HG03095 (cell line): Measurements from ENCODE around the gene TMEM185A.
"Not testable (repeated sequence)": the region's sequence is repeated elsewhere in the genome, so short reads cannot be mapped to it uniquely, and the experiment has no call there.

Source experiments
- ATAC-seq: cut with Tn5 transposase; IDR thresholded peaks from one replicate; pipeline ENCODE4 v1.9.1; 2021; ENCODE audit warnings: moderate library complexity; ENCODE audit not compliant: unreplicated experiment

The TMEM185A gene

DNA sequence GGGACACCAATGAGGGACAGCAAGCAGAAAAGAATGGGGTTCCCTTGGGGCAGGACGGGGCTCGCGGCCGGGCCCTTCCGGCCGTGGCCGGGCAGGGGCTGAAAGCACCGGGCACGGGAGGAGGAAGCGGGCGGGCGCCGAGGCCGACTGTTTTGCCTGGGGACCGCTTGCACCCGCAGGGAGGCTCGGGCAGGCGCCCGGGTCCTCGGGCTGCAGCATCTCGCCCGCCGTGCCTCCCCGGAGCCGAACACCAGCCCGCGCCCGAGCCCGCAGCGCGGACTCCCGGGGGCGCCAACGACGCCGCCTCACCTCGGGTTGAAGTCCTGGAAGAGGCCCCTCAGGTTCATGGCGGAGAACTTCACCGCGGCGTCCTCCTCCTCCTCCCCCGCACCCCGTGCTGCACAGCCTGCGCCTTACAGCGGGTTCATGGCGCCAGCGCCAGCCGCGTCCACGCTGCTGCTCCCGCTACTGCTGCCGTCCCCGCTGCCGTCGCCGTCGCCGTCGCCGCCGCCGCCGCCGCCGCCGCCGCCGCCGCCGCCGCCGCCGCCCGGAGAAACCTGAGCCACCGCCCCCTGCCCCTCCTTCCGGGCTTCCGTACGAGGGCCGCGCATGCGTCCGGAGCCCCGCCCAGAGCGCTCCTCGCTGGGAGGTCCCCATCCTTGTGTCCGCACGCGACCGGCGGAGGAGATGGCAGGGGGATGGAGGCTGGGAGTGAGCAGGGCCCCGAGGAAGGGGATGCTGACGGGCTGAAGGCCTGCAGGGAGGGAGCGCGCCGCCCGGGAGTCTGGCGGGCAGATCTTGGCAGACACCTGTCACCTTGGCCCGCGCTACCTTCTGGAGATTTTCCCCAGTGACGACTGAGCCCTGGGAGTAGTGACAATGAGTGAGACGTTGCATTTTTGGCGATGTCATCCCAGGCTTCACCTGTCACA, at the start of gene TMEM185A:
TSS of gene TMEM185A (minus strand) at position 559 of the 932 bp plus-strand sequence. CDS start at position 347, 212 bp downstream.
- ATAC-seq, result peak; percentile 89

DNA sequence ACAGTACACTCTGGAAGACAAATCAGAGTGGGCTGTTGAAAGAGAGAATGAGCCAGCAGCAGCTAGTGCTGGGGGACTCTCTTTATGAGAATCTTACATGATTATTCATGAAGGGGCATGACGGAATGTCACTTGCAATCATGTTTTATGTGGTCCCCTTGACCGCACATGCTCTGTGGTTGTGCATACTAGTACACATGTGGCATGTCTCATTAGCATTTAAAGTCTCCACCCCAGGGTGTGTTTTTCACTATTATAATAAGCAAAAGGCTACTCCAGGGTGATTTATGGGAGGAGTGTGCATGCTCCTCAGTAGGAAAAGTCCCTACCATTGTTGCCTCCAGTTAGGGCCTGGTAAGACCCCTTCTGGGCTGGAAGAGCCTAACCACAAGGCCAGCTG, 49.6 kb upstream of the TMEM185A start:
- ATAC-seq, result no peak

DNA sequence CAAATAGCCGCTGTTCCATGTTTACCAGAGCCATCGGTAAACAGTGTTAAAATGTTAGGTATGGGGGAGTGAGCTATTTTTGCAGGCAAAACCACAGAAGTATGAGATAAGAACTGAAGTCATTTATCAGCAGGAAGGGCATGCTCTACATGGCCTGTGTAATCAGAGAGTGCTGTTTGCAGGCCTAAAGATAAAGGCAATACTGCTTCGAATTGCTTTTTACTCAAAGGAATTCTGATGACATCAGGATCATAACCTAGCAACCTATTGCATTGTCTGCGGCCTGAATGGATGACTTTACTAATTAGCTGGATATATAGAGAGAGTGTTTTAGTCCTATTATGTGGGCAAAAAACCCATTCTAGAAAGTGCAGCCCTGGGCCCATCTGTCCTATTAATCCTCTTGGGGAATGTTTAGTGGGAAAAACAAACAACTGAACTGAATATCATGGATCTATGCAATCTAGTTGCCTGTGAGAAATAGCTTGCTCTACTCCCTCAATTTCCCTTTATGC, 47.6 kb upstream of the TMEM185A start:
- not testable (repeated sequence) for ATAC-seq

- not testable (repeated sequence) for ATAC-seq
These were observed 44.0 kb upstream of the TMEM185A start for GRCh38 chrX:149675554-149675953.

GRCh38 chrX:149675088-149675487, 43.5 kb upstream of the TMEM185A start:
- not testable (repeated sequence) for ATAC-seq

GRCh38 chrX:149660613-149661012, 29.0 kb upstream of the TMEM185A start:
- not testable (repeated sequence) for ATAC-seq

DNA sequence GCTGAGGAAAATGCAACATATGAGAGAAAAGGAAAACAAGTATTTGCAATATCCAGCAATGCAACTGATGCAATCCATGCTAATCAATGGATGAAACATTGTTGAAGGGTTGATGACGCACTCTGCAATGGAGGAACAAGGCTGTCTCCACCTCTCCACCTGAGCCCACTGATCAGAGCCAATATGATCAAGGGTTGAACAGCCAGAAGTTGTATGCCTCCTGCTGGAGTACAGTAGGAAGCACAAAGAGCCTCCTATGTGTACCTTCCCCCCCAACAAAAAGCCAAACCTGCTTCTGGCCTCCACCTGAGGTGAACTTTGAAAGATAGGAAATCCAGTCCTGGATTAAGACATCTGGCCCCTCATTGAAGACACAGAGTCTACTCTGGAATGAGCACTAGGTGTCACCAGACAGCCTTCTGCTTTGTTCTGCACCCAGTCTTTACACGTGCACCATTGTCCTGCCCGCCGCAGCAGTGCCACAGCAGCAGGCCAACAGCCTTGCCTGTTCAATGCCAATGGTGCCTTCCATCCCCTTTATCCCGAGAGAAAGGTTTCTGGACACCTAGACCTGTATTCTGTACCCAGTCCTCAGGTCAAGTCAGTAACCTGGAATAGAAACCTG, 24.8 kb upstream of the TMEM185A start:
- not testable (repeated sequence) for ATAC-seq

DNA sequence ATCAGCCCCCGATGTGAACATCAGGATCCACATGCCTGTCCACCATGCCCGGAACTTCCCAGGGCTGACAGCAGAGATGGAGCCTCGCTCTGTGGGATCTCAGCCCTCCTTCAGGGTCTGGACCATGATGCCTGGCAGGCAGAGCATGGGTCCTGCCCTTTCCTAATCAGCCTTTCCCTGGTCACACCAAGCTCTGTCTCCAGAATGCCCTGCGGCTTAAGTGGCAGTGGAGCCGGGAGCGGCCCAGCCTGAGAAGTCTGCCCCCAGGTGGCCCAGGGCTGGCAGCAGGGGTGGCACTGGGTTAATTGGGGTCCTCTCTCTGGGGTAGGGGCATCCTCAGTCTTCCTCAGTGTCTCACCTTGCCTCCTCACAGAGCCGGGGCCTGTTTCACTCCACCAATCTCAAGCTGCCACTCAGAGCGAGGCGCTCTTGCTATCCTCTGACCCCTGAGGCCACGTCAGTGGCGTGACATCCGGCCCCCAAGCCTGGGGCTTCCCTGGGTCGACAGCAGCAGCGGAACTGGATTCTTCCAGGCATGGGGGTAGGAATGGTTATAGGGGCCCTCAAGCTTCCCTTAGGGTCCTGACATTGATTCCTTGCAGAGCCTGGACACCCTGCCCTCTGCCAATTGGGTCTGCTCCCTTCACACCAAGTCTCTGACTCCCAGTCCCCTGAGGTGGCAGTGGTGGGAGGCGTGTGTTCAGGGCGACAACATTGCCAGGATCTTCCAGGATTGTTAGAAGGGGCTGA, 20.8 kb upstream of the TMEM185A start:
- ATAC-seq, result no peak

- ATAC-seq, result no peak
These were observed 18.6 kb upstream of the TMEM185A start for GRCh38 chrX:149650162-149650561.

DNA sequence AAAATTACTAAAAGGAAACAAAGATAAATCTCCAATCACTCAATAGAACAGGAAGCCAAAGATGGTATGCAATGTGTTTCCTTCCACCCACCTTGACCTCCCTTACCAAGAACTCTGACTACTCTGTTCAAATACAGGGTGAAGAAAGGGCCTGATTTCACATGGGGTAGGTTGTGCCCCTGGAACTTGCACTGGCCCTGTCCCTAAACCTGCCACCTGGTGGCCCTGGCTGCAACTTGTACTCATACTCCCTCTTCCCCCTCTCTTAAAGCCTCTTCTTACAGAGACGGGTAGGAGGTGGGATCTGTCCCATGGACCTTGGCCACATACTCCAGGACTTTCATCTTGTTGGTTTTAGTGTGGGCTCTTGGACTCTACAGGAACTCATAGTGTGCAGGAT, 17.3 kb upstream of the TMEM185A start:
- no peak for ATAC-seq

DNA sequence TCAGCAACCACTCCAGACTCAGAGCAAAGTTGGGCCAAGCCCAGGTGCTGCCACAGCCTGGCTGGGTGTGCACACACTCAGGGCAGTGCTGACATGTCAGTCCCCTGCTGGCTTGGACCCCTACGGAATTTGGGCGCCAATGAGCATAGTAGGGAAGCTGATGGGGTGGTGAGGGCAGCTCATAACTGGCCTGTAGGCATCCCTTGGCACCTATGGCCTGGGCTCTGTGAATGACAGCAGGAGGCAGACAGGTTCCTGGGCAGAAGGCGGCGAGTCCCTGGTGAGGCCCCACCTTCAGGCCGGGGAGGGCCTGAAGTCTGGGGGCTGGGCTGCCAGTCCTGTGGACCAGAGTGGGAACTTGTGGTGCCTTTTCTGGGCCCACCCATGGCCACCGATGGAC, 15.9 kb upstream of the TMEM185A start:
- no peak for ATAC-seq

GRCh38 chrX:149643496-149643895, 11.9 kb upstream of the TMEM185A start:
- no peak for ATAC-seq

DNA sequence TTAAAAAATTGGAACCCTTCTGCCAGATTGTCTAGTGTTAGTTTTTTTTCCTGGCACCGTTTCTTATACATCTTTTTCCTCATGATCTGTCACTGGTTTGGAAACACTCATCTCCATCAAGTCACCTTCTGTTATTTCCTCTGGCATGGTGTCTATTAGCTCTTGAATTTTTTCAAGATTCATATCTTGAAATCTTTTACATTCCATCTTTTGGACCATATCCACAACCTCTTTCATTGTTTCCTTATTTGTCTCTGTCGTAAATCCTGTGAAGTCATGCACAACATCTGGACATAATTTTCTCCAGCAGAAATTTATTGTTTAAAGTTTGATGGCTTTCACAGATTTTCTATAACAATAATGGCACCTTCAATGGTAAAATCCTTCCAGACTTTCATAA, 10.2 kb upstream of the TMEM185A start:
- ATAC-seq, result no peak

DNA sequence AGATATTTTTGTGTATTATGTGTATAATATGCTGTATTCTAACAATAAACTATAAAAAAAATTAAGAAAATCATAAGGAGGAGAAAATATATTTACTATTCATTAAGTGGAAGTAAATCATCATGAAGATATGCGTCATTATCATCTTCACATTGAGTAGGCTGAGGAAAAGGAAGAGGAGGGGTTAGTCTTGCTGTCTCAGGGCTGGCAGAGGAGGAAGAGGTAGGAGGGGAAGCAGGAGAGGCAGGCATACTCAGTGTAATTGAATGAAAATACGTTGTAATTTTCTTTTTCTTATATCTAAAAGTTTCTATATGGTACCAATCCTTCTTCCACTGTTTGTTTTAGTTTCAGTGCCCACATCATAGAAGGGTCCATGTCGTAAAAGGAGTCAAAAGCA, 9.8 kb upstream of the TMEM185A start:
- ATAC-seq, result no peak

DNA sequence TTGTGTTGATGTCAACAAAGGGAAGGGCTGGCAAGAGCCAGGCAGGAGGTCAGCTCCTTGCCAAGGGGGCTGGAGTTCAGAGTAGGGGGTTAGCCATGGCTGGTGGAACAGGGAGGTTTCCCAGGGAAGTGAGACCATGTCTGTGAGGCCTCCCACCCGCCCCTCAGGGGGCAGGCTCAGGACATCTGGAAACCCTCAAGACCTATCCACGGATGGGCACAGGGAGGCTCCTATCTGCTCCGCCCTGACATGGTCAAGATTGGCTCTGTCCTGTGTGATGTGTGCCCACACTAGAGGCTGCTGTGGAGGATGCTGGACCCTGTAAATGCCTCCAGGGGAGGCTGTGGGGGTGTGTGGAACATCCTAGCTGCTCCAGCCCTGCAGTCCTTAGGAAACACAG, 8.0 kb upstream of the TMEM185A start:
- no peak for ATAC-seq

- no peak for ATAC-seq
These were observed 7.3 kb upstream of the TMEM185A start for GRCh38 chrX:149638860-149639259.

GRCh38 chrX:149633511-149633910, 1.9 kb upstream of the TMEM185A start:
- ATAC-seq, result no peak

DNA sequence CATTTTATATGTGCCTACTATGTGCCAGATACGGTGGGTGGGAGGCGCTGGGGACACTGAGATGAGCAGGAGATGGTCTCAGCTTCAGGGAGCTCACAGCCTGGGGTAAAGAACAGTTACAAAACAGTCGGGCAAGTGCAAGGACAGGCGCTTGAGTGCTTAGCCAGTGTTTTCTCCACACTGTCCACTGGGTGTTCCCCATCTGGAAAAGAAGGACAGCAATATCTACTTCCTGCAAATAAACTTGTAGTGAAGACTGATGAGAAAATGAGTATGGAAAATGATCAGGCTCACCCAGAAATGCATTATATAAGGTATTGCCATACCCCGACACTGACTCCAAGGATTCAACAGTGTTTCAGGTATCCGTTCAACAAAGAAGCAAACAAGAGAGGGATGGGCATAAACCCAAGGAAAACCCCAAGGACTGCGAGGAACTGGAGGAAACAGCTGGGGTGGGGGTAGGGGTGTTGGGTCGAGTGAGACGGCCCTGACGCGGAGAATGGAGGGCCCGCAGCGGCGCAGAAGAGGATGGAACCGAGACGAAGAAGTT, 835 bp downstream of the TMEM185A start:
- no peak for ATAC-seq

DNA sequence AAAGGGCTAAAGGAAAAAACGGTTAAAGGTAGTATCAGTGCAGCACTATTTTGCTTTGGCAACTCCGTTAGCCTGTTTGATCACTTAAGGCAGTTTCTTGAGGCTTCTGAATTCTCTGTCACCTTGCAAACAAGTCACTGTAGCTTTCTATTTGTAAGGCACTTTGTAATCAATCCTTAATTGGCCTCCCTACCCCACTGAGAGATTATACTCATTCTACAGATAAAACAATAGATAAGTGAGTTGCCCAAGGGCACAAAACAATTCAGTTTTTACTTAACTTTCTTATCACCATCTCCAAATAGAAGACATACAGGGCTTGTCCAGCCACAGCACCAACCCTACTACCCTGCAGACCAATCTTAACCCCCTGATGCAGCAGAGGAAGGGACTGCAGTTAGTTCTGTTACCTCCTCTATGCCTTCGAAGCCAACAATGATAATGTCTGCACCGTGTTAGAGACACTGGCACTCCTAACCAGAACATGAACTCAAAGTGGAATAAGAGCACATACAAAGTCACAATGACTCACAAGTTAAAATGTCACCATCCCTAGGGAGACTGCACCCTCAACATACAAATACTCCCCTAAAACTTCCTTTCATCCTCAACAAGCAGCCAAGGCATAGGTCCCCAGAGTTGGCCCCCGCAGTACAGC, 1.7 kb downstream of the TMEM185A start:
- ATAC-seq, result no peak

DNA sequence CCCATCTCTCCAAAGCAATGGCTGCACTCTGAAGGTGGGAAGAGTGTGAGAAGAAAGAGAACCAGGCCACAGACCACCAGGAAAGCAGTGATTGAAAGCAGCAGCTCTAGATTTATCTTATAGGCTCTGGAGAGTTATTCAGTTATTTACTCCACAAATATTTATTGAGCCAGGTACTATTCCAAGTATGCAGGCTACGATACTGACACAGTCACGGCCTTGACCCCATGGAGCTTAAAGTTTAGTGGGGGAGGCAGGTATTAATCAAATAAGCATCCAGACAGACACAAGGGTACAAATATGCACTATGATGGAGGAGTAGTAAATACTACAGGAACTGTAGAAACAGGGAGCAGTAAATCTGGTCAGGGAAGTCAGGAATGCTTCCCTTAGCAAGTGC, 2.8 kb downstream of the TMEM185A start:
- no peak for ATAC-seq
